GM12864 (cell line): ENCODE results near the gene KLHL30.

Experiments
- DNase-seq: peaks from one replicate; pipeline ENCODE4 v3.0.0-alpha.2; 2011; ENCODE audit warnings: low read depth
- H3K4me3 ChIP-seq: 2 replicates; pipeline ENCODE4 v1.5.1; 2011; ENCODE audit warnings: mild to moderate bottlenecking, low read depth, low read length, control low read depth
- CTCF ChIP-seq: IDR thresholded peaks from 2 replicates; pipeline ENCODE4 v1.5.1; 2011; ENCODE audit warnings: low read depth, mild to moderate bottlenecking, moderate library complexity, low read length, control low read depth, inconsistent platforms; ENCODE audit errors: missing control alignments

The KLHL30 gene

GRCh38 chr2:238142382-238143205, 4.1 kb downstream of the KLHL30 start:
- no peak for TF ChIP-seq CTCF
- H3K4me3 ChIP-seq, result no peak overlapping the region
- no peak for DNase-seq

GRCh38 chr2:238143239-238143951, 4.9 kb downstream of the KLHL30 start:
- DNase-seq, result no peak

GRCh38 chr2:238144262-238144661, 5.8 kb downstream of the KLHL30 start:
- no peak for TF ChIP-seq CTCF
- no peak for DNase-seq

More at GRCh38 chr2:238143239-238143951, 4.9 kb downstream of the KLHL30 start:
- no peak for TF ChIP-seq CTCF
- no peak overlapping the region for H3K4me3 ChIP-seq

GRCh38 chr2:238145046-238145445, 6.6 kb downstream of the KLHL30 start:
- no peak for DNase-seq
- no peak for TF ChIP-seq CTCF
- no peak overlapping the region for H3K4me3 ChIP-seq

More at GRCh38 chr2:238144262-238144661, 5.8 kb downstream of the KLHL30 start:
- no peak overlapping the region for H3K4me3 ChIP-seq

GRCh38 chr2:238145851-238146250, 7.4 kb downstream of the KLHL30 start:
- no peak for TF ChIP-seq CTCF
- DNase-seq, result no peak
- no peak overlapping the region for H3K4me3 ChIP-seq

- H3K4me3 ChIP-seq, result no peak overlapping the region
- no peak for TF ChIP-seq CTCF
- no peak for DNase-seq
Observed at GRCh38 chr2:238146884-238147544, 8.5 kb downstream of the KLHL30 start.
